GM21381 (cell line): Measurements from ENCODE around the gene ANTXR2.
"Not testable (repeated sequence)": the region's sequence is repeated elsewhere in the genome, so short reads cannot be mapped to it uniquely, and the experiment has no call there.

ENCODE experiments used
- ATAC-seq: cut with Tn5 transposase; IDR thresholded peaks from one replicate; pipeline ENCODE4 v1.9.1; 2021; ENCODE audit warnings: mild to moderate bottlenecking, moderate library complexity; ENCODE audit not compliant: unreplicated experiment

Gene ANTXR2

GRCh38 chr4:80029364-80029763 is 43.7 kb downstream of the ANTXR2 start:
- ATAC-seq: no peak

GRCh38 chr4:80027611-80028010 is 45.4 kb downstream of the ANTXR2 start:
- no peak for ATAC-seq

GRCh38 chr4:80026100-80026499 is 46.9 kb downstream of the ANTXR2 start:
- ATAC-seq: no peak

GRCh38 chr4:80024335-80024734 is 48.7 kb downstream of the ANTXR2 start:
- no peak for ATAC-seq

- ATAC-seq: no peak
These were observed 50.7 kb downstream of the ANTXR2 start for GRCh38 chr4:80022282-80022681.

- ATAC-seq: peak; percentile 54
These were observed 55.7 kb downstream of the ANTXR2 start for GRCh38 chr4:80017125-80017854.

- ATAC-seq: no peak
These were observed 56.5 kb downstream of the ANTXR2 start for GRCh38 chr4:80016506-80016905.

GRCh38 chr4:80015407-80016189 is 57.4 kb downstream of the ANTXR2 start:
- no peak for ATAC-seq

- ATAC-seq: no peak
These were observed 58.5 kb downstream of the ANTXR2 start for GRCh38 chr4:80014531-80014930.

- ATAC-seq: no peak
These were observed 60.7 kb downstream of the ANTXR2 start for GRCh38 chr4:80012291-80012690.

- ATAC-seq: no peak
These were observed 61.3 kb downstream of the ANTXR2 start for GRCh38 chr4:80011636-80012236.

GRCh38 chr4:80010316-80010715 is 62.7 kb downstream of the ANTXR2 start:
- ATAC-seq: no peak

GRCh38 chr4:80009806-80010205 is 63.2 kb downstream of the ANTXR2 start:
- no peak for ATAC-seq

GRCh38 chr4:80008971-80009370 is 64.1 kb downstream of the ANTXR2 start:
- ATAC-seq: no peak

- ATAC-seq: no peak
These were observed 64.7 kb downstream of the ANTXR2 start for GRCh38 chr4:80008351-80008750.

- peak; percentile 80 for ATAC-seq
These were observed 65.3 kb downstream of the ANTXR2 start for GRCh38 chr4:80007745-80008149.

GRCh38 chr4:80006935-80007744 is 65.9 kb downstream of the ANTXR2 start:
- ATAC-seq: no peak

GRCh38 chr4:80005863-80006262 is 67.2 kb downstream of the ANTXR2 start:
- no peak for ATAC-seq

GRCh38 chr4:80004319-80004718 is 68.7 kb downstream of the ANTXR2 start:
- ATAC-seq: no peak

- ATAC-seq: not testable (repeated sequence)
These were observed 70.5 kb downstream of the ANTXR2 start for GRCh38 chr4:80002559-80002958.

- ATAC-seq: not testable (repeated sequence)
These were observed 74.0 kb downstream of the ANTXR2 start for GRCh38 chr4:79999048-79999447.
